HepG2 (cell line): ENCODE measurements around the gene ADI1. TPM values are rescaled to one million over a fixed set of nuclear protein-coding genes. Genes with fewer than 3 reads are reported as not detected.

Experiments
- AGO2 ChIP-seq: fragments of 200-400 bp; formaldehyde crosslinking; optimal IDR thresholded peaks from 2 replicates; pipeline ENCODE3; 2017; ENCODE audit warnings: mild to moderate bottlenecking, low read depth, low read length, moderate library complexity
- ARID2 ChIP-seq: sonication (generic); formaldehyde crosslinking; IDR thresholded peaks from 2 replicates; pipeline ENCODE4 v1.8.1; 2022; ENCODE audit warnings: mild to moderate bottlenecking, missing genetic modification reagents, borderline replicate concordance
- BORCS8-MEF2B ChIP-seq: sonication (generic); formaldehyde crosslinking; IDR thresholded peaks from 2 replicates; pipeline ENCODE4 v1.8.0; 2022; ENCODE audit warnings: mild to moderate bottlenecking, missing genetic modification reagents
- BRD4 ChIP-seq: sonication (generic); formaldehyde crosslinking; IDR thresholded peaks from 2 replicates; pipeline ENCODE4 v1.4.0; 2020; ENCODE audit warnings: missing genetic modification reagents
- CCAR2 ChIP-seq: fragments of 200-400 bp; formaldehyde crosslinking; optimal IDR thresholded peaks from 2 replicates; pipeline ENCODE3; 2018; ENCODE audit warnings: low read depth, mild to moderate bottlenecking, low read length, moderate library complexity
- CEBPZ ChIP-seq: IDR thresholded peaks from 2 replicates; pipeline ENCODE4 v1.6.1; 2012; ENCODE audit warnings: low read length, improper control_type of control experiment
- ELK4 ChIP-seq: sonication (generic); formaldehyde crosslinking; IDR thresholded peaks from 2 replicates; pipeline ENCODE4 v1.9.0; 2021; ENCODE audit warnings: missing genetic modification reagents, borderline replicate concordance
- HDAC1 ChIP-seq: sonication (generic); formaldehyde crosslinking; IDR thresholded peaks from 2 replicates; pipeline ENCODE4 v1.5.1; 2020; ENCODE audit warnings: mild to moderate bottlenecking, missing genetic modification reagents
- HOXA7 ChIP-seq: sonication (generic); formaldehyde crosslinking; IDR thresholded peaks from 2 replicates; pipeline ENCODE4 v1.8.1; 2022; ENCODE audit warnings: mild to moderate bottlenecking, missing genetic modification reagents, moderate library complexity
- KLF13 ChIP-seq: sonication (generic); formaldehyde crosslinking; IDR thresholded peaks from 2 replicates; pipeline ENCODE4 v1.4.0; 2020; ENCODE audit warnings: mild to moderate bottlenecking, missing genetic modification reagents
- NAIF1 ChIP-seq: sonication (generic); formaldehyde crosslinking; IDR thresholded peaks from 2 replicates; pipeline ENCODE4 v1.5.0; 2020; ENCODE audit warnings: mild to moderate bottlenecking, missing genetic modification reagents, borderline replicate concordance
- PPARG ChIP-seq: conservative IDR thresholded peaks from 2 replicates; pipeline ENCODE4 v1.6.1; 2016; ENCODE audit warnings: missing biosample characterization, missing genetic modification reagents
- RFX1 ChIP-seq: fragments of 450-650 bp; IDR thresholded peaks from 2 replicates; pipeline ENCODE4 v1.6.1; 2017
- TRIM24 ChIP-seq: sonication (generic); formaldehyde crosslinking; IDR thresholded peaks from 2 replicates; pipeline ENCODE4 v1.8.0; 2022; ENCODE audit warnings: mild to moderate bottlenecking, missing genetic modification reagents
- ZBTB49 ChIP-seq: sonication (generic); formaldehyde crosslinking; IDR thresholded peaks from 2 replicates; pipeline ENCODE4 v1.4.0; 2020; ENCODE audit warnings: missing genetic modification reagents, borderline replicate concordance
- ZBTB7B ChIP-seq: sonication (generic); formaldehyde crosslinking; IDR thresholded peaks from 2 replicates; pipeline ENCODE4 v1.4.0; 2020; ENCODE audit warnings: missing genetic modification reagents
- ZNF652 ChIP-seq: IDR thresholded peaks from 2 replicates; pipeline ENCODE4 v1.6.1; 2016; ENCODE audit warnings: low read depth, borderline replicate concordance
- ZNF746 ChIP-seq: sonication (generic); formaldehyde crosslinking; IDR thresholded peaks from 2 replicates; pipeline ENCODE4 v1.8.0; 2022; ENCODE audit warnings: mild to moderate bottlenecking, missing genetic modification reagents
- ZNF878 ChIP-seq: sonication (generic); formaldehyde crosslinking; IDR thresholded peaks from 2 replicates; pipeline ENCODE4 v1.8.1; 2023; ENCODE audit warnings: mild to moderate bottlenecking, missing genetic modification reagents, moderate library complexity
- ZSCAN21 ChIP-seq: sonication (generic); formaldehyde crosslinking; IDR thresholded peaks from 2 replicates; pipeline ENCODE4 v1.8.0; 2022; ENCODE audit warnings: mild to moderate bottlenecking, missing genetic modification reagents, moderate library complexity, borderline replicate concordance
- ZZZ3 ChIP-seq: sonication (generic); formaldehyde crosslinking; IDR thresholded peaks from 2 replicates; pipeline ENCODE4 v1.4.0; 2020; ENCODE audit warnings: missing genetic modification reagents, mild to moderate bottlenecking, borderline replicate concordance
- polyA plus RNA-seq, 8 experiments: library from polyadenylated mRNA; depleted of rRNA in 3 of 8; stranded (reverse) in 7 of 8; unstranded in 1 of 8; fragments of >200 nt; fragmentation: Illumina TruSeq in 4 of 8; extraction: Trizol in 4 of 8; gene quantifications; 2 replicates each; pipeline versions ENCODE4 v1.2.1 to v1.2.3, GENCODE V29; 2011 to 2016; ENCODE audit warnings: low read depth in 4 of 8, missing spikeins in 1 of 8, mixed read lengths in 1 of 8; ENCODE audit not compliant: insufficient read depth in 1 of 8
- total RNA-seq, 5 experiments: library from RNA; depleted of rRNA; stranded (reverse); fragments of >200 nt; fragmentation: Illumina TruSeq; extraction: Trizol; gene quantifications; 2 replicates each; pipeline ENCODE4 v1.2.3, GENCODE V29; 2016; ENCODE audit warnings: low read depth in 1 of 5
- TF ChIP-seq, protein P1 (sequence below): sonication (generic); formaldehyde crosslinking; IDR thresholded peaks from 2 replicates; pipeline ENCODE4 v1.5.1; 2020; ENCODE audit warnings: mild to moderate bottlenecking, missing genetic modification reagents, borderline replicate concordance

The ADI1 gene
- total and polyA plus RNA-seq, 2 of the 13 experiments (the other 11 are each of a cell fraction or from before 2014, with no cell fraction given), result 28.7 to 123 TPM

DNA sequence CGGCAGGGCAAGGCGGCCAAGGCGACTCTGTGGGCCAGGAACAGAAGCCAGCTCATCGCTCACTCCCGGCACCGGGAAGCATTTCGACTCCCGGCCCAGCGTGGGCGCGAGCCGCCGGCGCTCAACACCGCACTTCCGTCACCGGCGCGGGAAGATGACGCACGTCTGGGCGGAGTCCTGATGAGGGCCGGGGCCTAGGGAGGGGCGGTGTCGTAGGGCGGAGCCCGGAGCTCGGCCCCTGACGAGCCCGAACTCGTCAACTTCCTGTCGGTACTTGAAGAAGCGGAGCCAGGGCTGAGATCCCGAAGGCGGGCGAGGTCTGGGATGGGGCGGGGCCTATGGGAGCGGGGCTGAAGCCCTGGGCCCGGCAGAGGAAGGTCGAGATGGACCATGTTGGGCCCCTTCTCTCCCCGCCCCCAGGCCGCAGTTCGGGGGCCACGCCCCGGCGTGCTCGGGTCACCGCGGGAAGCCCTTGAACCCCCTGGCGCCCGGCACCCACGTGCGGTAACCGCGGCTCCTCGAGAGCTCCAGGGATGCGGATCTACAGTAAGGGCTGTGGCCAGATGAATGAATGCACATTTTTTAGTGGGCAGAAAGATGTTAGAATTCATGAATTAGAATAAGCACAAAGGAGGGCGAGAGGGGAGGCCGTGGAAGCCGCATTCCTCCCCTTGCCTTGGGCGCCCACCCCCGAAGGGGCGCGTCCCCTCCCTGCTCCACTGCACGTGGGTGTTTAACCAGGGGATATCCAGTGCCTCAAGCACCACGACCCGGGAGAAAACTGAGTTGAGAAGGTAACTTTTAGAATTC is 39.1 kb upstream of the ADI1 start, which contains the start of gene RNASEH1 (continued):
- TF ChIP-seq BRD4 (CRISPR knock-in tag) (peak; percentile 90), RFX1 (no peak), ZNF746 (peak; percentile 95), HOXA7 (CRISPR knock-in tag) (no peak), ZZZ3 (peak; percentile 96), HDAC1 (CRISPR knock-in tag) (peak; percentile 99), TRIM24 (no peak), ARID2 (peak; percentile 99), AGO2 (peak; percentile 80), ZBTB7B (CRISPR knock-in tag) (peak; percentile 98; the same call in 1 of the 2 replicates), PPARG (CRISPR knock-in tag) (peak; percentile 54; the same call in 1 of the 2 replicates), NAIF1 (CRISPR knock-in tag) (peak; percentile 95; the same call in 1 of the 2 replicates), ZNF652 (CRISPR knock-in tag) (no peak), BORCS8-MEF2B (CRISPR knock-in tag) (peak; percentile 99), KLF13 (peak; percentile 93), ZBTB49 (peak; percentile 81; the same call in 1 of the 2 replicates), ZNF878 (CRISPR knock-in tag) (peak; percentile 96; the same call in 1 of the 2 replicates), CCAR2 (no peak), ZSCAN21 (CRISPR knock-in tag) (peak; percentile 80), ELK4 (CRISPR knock-in tag) (peak; percentile 37; the same call in 1 of the 2 replicates), CEBPZ (no peak)
- TF ChIP-seq, protein P1, sequence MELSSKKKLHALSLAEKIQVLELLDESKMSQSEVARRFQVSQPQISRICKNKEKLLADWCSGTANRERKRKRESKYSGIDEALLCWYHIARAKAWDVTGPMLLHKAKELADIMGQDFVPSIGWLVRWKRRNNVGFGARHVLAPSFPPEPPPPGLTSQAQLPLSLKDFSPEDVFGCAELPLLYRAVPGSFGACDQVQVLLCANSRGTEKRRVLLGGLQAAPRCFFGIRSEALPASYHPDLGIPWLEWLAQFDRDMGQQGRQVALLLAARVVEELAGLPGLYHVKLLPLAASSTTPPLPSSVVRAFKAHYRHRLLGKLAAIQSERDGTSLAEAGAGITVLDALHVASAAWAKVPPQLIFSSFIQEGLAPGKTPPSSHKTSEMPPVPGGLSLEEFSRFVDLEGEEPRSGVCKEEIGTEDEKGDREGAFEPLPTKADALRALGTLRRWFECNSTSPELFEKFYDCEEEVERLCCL (CRISPR knock-in tag), result peak; percentile 97; the same call in 1 of the 2 replicates
